DOHH2 (cell line): ENCODE results near the gene CBL.

Source experiments
- CTCF ChIP-seq: fragments of 200-600 bp; sonication (generic); IDR thresholded peaks from one replicate; pipeline ENCODE4 v1.5.1; 2014; ENCODE audit warnings: antibody characterized with exemption, mild to moderate bottlenecking, low read depth, low read length; ENCODE audit not compliant: poor library complexity, severe bottlenecking
- EZH2phosphoT487 ChIP-seq: fragments of 200-600 bp; sonication (generic); IDR thresholded peaks from 2 replicates; pipeline ENCODE4 v1.6.1; 2017; ENCODE audit warnings: borderline replicate concordance, mild to moderate bottlenecking, antibody characterized with exemption, low read length, moderate library complexity, mixed read lengths

DNA sequence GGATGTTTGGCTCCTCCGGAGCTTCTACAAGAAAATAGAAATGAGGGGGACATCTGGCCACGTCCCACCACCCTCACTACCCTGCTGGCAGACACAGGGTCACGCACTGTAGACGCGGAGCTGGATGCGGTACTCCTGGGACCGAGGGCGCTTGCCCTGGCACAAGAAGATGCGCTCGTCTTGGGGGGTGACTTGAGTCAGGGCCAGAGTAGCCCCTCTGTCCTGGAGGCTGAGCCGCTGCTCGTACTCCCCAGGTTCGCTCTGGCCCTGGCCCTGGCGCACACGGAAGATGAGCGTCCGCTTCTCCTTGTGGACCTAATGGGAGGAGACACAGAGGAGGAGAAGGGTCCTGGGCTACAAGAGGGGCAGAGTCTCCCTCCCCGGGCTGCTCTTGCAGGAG, 108.6 kb downstream of the CBL start:
- no peak for TF ChIP-seq CTCF
- no peak for TF ChIP-seq EZH2phosphoT487
